Activated CD4-positive, CD25-positive, alpha-beta regulatory T cell treated with anti-CD3 and anti-CD28 coated beads, Interleukin-2, amount 50 U/mL, for 16 hours (primary cell): ENCODE measurements around the gene CLIP3.
"Not testable (repeated sequence)": the region's sequence is repeated elsewhere in the genome, so short reads cannot be mapped to it uniquely, and the experiment has no call there.

ENCODE experiments used
- DNase-seq: peaks from one replicate; pipeline ENCODE4 v3.0.0-alpha.2; 2020; ENCODE audit warnings: low read depth, low spot score

Gene CLIP3

DNA sequence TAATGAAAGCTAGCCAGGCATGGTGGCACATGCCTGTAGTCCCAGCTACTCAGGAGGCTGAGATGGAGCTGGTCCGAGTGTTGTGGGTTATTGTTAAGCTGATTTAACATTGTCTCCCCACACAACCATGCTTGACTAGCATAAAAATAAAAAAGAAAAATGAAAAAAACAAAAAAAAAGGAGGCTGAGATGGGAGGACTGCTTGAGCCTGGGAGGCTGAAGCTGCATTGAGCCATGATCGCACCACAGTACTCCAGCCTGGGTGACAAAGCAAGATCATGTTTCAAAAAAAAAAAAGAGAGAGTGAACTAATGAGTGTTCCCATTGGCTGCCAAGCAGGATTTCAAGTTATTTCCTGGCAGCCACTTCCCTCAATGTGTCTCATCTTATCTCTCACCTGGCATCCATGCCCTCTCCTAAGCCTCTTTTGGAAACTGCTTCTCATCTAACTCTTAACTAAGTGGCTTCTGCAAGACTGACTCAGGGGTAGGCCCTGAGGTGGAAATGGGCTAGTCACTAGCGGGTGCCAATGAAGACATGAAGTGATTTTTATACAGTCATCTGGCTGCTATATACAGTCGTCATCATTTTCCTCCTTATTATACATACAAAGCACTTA lies 16.5 kb upstream of the CLIP3 start:
- DNase-seq: no peak

DNA sequence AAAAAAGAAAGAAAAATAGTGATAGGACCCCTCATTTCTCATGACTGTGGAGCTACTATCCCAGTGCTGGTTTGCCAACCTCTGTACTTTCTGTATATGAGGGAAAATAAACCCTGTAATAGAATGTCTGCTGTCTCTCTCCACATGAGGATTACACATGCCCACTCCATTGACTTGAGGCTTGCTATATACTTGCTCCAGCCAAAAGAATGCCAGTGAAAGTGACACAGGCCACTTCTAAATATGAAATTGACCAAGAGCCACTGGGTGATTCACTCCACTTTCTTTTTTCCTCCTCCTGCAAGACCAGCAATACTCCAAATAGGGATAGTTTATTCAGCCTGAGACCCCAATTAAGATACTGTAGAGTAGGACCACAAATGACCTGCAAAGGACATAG lies 15.2 kb upstream of the CLIP3 start:
- no peak for DNase-seq

DNA sequence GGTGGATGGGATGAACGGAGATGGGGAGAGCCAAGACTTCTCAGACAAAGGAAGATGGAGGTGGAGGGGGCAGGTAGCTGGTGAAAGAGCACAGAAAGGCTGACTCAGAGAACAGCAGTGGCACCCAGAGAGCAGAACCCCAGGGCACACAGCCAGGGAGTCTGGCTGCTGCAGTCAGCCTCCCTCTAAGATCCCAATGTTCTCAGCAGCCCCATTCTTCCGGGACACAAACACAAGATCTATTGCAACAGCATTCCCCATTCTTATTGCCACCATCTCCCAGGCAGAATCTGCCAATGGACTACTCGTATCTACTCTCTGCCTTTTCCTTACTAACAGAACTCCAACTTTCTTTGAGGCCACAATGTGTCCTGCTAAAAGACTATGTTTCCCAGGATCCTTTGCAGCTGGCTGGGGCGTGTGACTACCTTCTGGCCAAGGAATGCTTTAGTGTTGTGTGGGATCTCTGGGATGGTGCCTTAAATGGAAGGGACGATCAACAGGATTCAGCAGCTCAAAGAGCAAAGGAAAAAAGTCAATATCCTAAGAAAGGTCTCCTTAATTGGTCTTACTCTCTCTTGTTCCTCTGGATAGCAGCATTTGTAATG lies 13.9 kb upstream of the CLIP3 start:
- DNase-seq: no peak

DNA sequence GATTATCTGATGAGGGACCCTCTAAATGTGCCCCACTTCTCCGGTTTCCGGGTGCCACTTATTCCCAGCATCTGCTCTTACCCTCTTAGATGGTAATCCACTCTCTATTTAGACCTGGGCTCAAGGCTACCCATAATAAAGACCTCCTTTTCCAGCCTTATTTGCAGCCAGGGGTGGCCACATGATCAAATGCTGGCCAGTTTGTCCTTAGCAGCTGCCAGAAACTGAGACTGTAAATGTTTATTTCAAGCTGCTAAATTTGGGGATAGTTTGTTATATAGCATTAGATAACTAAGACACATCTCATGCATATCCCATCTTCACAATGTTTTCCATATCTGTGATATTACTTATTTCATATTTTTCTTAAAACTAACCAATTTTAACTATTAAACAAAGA lies 11.3 kb upstream of the CLIP3 start:
- DNase-seq: no peak

DNA sequence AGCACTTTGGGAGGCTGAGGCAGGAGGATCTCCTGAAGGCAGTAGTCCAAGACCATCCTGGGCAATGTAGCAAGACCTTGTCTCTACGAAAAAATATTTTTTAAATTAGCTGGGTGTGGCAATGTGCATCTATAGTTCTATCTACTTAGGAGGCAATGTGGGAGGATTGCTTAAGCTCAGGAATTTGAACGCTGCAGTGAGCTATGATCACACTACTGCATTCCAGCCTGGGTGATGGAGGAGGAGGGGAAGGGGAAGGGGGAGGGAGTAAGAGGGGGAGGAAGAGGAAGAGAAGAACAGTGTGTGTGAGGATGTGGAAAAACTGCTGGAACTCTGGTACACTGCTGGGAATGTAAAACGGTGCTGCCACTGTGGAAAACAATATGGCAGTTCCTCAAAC lies 9.2 kb upstream of the CLIP3 start:
- DNase-seq: no peak

DNA sequence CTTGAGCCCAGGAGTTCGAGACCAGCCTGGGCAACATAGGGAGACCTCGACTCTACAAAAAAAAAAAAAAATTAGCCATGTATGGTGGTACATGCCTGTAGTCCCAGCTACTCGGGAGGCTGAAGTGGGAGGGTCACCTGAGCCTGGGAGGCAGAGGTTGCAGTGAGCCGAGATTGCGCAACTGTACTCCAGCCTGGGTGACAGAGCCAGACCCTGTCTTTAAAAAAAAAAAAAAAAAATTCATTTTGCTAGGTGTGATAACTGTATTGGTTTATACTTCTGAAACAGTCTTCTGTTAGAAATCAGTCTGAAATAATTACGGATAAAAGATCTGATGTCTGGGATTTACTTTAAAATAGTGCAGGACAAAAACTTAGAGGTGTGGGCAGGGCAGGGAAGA lies 8.4 kb upstream of the CLIP3 start:
- not testable (repeated sequence) for DNase-seq

DNA sequence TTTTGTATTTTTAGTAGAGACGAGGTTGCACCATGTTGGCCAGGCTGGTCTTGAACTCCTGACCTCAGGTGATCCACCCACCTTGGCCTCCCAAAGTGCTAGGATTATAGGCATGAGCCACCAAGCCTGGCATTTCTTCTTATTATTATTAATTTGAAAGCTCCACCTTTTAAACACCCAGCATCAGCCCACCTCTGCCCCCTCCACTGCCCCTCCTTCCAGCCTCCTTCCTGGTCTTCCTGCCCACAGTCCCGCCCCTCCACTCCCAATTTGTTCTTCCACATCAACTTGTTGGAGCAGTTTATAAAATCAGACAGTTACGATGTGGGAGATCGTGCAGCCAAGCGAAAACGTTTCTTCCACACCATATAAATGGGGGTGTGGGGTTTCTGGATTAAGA lies 7.8 kb upstream of the CLIP3 start:
- DNase-seq: no peak

DNA sequence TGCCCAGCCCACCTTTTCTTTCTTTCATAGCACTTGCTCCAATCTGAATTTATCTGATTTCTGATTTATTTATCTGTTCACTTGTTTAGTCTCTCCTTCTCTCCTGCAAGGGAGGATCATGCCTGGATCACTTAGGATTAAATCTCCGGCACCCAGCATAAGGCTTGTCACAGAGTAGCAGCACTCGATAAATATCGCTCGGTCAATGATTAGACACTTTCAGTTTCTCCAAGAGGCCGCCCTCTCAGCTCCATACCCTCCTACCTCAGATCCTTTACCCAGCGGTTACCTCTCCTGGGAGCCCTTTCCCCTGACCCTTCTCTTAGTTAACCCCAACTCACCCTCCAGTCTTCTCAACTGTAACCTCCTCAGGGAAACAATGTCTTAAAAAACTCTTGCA lies 1.4 kb downstream of the CLIP3 start:
- DNase-seq: no peak

DNA sequence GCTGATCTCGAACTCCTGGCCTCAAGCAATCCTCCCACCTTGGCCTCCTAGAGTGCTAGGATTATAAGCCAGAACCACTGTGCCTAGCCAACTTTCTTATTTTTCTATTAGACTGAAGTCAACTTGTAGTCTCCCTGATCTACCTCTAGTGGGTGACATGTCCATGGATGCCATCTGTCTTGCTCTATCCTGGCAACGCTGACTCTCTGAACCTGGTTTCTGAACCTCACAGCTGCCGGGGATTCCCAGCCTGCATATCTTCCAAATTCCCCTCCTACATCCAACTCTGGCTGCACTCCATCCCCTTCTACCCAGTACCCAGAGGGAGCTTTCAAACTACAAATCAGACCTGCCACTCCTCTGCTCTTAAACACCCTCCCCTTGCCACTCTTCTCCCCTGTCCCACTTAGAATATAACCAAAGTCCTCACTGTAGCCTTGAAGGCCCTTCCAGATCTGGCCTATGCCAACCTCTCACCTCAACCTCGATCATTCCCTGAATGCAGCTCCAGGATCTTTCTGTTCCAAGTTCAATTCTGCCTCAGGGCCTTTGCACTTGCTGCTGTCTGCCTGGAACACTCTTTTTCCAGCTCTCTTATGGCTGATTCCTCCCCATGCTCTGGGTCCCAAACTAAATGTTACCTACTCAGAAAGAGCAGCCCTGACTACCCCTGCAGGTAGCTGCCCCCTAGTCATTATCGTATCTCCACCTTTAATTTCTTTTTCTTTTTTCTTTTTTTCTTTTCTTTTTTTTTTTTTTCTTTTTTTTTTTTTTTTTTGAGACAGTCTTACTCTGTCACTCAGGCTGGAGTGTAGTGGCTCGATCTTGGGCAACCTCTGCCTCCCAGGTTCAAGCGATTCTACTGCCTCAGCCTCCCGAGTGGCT lies 2.2 kb downstream of the CLIP3 start:
- DNase-seq: no peak

DNA sequence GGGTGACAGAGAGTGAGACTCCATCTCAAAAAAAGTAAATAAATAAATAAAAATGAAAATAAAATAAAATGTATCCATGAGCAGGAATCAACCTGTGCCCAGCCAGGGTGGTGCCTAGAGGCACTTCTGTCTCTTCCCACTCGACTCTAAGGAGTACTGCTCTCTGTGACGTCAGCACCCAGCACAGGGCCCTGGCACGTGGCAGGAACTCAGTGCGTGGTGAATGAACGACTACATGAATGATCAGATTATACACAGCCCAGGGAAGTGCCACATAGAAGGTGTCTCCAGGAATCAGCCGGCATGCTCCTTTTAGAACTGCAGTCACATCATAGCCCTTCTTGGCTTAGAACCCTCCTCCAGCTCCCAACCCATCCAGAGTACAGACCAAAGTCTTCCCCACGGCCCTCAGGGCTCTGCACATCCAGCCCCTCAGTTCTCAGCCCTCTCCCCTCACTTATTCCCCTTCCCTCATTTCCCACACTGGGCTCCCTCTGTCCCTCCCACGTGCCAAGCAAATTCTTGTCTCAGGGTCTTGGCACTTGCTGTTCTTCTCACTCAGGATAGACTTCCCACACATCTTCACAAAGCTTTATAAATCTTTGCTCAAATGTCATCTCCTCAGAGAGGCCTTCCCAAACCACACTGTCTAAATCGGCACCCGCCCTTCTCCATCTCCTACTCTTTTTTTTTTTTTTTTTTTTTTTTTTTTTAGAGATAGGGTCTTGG lies 4.2 kb downstream of the CLIP3 start:
- no peak for DNase-seq

DNA sequence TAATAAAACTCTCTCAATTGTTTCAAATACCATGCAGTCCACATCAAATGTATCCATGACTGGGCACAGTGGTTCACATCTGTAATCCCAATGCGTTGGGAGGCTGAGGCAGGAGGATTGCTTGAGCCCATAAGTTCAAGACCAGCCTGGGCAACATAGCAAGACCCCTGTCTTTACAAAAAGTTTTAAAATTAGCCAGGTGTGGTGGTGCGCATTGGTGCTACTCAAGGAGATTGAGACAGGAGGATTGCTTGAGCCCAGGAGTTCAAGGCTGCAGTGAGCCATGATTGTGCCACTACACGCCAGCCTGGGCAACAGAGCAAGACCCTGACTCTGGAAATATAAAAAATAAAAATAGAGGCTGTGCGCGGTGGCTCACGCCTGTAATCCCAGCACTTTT lies 5.0 kb downstream of the CLIP3 start:
- DNase-seq: no peak

DNA sequence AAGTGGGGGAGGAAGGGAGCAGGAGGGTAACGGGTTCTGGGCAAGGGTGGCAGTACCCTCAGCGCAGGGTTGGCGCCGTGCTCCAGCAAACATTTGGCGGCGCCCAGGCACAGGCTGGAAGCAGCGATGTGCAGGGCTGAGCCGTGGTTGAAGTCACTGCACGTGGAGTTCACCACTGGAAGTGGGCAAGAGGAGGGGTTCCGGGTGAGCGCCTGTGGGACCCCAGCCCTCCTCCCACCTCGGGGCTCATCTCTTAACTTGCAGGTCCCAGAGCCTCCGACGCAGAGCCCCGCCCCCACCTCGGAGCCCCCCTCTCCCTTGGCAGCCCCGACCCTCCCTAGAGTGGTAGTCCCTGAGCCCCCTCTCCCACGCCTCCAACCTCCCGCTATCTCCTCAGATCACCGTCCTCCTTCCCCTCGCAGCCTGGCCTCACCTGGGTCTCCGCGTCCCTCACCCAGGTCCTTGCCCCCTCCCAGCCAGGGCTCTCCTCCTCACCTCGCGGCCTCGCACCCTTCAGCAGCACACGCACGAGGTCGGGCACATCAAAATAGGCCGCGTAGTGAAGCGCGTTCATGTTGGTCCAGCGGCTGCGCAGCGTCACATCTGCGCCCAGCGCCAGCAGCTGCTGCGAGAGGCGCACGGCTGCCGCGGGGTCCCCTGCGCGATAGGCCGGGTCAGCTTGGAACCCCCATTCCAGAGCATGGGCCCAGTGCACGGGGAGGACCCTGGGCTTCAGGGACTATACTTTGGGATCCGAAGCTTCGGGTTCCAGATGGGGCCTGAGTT lies 6.4 kb downstream of the CLIP3 start:
- DNase-seq: no peak

DNA sequence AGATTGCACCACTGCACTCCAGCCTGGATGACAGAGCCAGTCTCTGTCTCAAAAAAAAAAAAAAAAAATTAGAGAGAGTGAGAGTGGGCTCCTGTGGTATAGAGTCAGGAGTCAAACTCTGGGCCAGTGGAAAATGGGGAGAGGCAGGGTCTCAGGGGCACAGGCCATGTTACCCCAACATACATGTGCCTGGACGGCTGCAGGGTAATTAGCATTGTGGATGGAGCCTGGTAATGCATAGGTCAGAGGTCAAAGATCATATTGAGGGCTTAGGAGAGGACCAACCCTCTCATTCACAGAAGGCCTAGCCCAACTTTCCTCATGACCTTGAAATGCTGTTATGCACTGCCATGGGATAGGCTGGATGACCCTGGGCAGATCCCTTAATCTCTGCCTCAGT lies 7.1 kb downstream of the CLIP3 start:
- no peak for DNase-seq

DNA sequence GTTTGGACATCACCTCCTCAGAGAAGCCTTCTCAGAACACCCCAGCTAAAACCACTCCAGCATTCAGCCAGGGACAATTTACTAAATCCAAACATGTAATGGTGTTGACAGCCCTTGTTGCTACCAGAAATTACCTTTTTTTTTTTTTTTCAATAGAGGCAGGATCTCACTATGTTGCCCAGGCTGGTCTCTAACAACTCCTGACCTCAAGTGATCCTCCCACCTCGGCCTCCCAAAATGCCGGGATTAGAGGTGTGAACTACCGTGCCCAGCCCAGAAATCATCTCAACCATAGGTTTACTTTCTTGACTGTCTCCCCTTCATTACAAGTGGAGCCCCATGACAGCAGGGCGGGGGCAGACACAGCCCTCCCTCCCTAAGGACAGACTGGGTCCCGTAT lies 9.2 kb downstream of the CLIP3 start:
- no peak for DNase-seq

DNA sequence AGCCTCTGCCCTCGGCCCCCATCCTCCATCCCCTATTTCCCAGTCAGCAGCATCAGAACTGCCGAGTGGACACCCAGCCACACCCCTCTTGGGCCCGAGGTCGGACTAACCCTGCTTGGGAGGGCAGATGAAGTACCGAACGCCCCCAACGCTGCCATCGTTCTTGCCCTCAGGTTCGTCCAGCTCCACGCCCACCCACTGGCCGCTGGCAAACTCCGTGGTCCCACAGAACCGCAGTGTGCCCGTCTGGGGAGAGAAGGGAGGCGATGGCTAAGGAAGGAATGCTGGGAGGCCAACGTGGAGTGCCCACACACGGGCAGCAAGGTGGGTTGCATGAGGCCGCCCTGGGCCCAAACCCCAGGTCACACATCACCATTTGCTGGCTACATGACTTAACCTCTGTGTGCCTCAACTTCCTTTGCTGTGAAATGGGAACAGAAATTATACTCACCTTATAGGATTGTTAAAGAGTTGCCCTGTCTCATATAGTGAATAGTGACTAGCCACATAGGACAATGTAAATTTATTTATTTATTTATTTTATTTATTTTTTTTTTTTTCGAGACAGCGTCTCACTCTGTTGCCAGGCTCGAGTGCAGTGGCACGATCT lies 13.5 kb downstream of the CLIP3 start:
- DNase-seq: no peak

DNA sequence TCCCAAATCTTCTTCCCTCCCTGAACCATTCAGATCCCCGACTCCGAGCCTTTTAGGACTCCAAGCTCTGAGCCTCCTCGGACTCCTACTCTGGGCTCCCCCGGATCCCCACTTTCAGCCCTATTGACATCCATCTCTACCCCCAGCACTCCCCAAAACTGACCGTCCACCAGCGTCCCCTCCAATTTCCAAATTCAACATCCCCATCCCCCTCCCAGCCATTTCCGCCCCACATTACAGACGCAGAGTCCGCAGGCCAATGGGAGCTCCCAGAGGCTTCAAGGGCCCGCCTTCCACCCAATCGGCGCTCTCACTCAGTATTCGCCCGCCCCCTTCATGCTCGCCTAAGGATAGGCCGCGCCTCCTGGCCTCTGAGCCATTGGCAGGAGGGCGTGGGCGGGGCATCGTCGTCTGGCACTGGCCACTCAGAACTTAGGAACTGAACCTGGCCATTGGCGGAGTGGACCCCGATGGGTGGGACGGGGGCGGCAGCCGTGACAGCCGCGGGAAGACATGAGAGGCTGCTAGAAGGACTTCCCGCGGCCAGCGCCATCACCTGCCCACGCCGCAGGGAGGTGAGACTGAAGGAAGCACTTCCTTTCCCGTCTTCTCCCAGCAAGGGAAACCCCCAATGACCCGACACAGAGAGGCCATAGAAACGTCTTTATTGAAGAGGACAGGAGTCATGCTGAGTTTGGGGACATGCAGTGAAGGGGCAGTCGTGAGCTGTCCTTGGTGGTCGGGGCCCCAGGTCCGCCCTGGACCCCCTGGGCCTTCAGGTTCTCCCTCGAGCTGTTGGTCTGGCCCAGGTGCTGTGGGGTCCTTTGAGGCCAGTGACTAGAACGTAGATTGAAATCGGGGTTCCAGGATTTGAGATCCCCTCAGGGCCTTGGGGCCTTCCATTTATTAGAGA lies 18.4 kb downstream of the CLIP3 start, which contains the start of gene ALKBH6:
TSS of gene ALKBH6 (minus strand) at position 202 of the 913 bp plus-strand sequence. CDS start 816 bp downstream, outside the sequence.
- DNase-seq: peak; percentile 99

DNA sequence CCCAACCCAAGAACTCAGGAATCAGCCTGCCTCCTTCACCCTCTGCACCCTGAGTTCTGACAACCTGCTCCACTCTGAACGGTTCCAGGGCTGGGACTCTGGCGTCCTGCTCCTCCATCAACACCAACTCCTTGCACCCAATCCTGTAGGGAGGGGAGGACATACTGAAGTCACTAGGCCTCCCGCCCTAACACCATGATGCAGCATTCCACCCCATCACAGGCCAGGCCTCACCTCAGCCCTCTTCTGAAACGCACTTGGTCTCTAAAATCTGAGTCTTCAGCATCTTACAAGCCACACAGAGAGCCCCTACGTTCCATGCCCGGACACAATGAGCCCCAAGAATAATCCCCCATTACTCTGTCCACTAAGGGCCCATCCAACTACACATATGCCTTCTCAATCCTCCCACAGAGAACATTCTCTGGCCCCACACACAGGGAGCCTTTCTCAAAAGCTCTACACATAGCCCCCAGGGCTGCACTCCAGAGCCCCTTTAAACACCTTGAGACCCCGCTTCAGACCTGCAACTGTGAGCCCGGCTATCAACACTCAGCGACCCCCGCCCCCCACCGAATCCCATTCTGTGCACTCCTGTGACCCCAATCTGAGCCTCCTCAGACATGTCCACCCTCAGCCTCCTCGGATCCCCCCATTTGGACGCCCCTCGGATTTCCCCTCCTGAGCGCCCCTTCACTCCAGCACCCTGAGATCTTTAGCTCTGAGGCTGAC lies 19.2 kb downstream of the CLIP3 start:
- DNase-seq: no peak

DNA sequence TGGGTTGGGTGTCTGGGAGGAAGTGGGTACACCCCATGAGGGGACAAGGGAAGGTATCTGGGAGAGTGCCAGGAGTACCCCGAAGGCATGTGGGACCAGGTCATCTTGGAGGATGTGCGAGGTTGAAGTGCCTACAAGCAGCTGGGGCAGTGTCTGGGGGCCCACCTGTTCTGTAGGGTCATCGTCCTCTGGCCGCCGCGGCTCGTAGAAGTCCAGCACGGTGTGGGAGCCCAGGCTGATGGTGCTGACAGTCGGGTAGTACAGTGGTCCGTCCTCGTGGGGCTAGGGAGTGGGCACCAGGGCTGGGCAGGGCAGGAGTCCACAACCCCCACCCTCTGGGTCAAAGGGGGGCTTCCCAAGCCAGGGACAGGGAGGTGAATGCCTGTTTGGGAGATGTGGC lies 22.3 kb downstream of the CLIP3 start:
- DNase-seq: no peak
